Prostate gland (tissue), 2 donors: ENCODE results near the gene SCNN1A.

Experiments used
- POLR2A ChIP-seq: fragments of 450-650 bp; IDR thresholded peaks from one replicate; pipeline ENCODE4 v1.6.1; 2016; ENCODE audit warnings: antibody characterized with exemption, mild to moderate bottlenecking
- TF ChIP-seq, protein P1 (sequence below), 4 experiments: fragments of 200-600 bp in 2 of 4; fragments of 450-650 bp in 2 of 4; sonication (generic) in 2 of 4; IDR thresholded peaks; 1 replicate in 3 of 4; 2 replicates in 1 of 4; pipeline ENCODE4 v1.5.1; 2016 to 2019; ENCODE audit warnings: antibody characterized with exemption in 4 of 4, mild to moderate bottlenecking in 2 of 4, moderate library complexity in 2 of 4

DNA sequence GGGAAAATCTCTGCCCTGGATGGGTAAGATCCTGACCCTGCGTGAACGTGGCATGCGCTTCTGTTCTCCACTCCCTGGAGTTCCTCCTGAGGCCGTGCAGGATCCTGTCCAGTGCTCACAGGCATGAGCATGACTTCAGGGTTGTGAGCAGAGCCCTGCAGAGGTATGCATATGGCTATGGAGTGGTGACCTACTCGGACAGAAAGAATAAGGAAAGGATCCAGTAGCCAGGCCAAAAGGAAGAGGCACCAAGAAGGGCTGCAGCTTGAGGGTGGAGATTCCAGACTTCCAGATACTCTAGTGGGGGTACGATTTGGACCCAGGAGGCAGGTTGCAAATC lies 48.6 kb upstream of the SCNN1A start:
- TF ChIP-seq POLR2A: no peak
- TF ChIP-seq, protein P1, sequence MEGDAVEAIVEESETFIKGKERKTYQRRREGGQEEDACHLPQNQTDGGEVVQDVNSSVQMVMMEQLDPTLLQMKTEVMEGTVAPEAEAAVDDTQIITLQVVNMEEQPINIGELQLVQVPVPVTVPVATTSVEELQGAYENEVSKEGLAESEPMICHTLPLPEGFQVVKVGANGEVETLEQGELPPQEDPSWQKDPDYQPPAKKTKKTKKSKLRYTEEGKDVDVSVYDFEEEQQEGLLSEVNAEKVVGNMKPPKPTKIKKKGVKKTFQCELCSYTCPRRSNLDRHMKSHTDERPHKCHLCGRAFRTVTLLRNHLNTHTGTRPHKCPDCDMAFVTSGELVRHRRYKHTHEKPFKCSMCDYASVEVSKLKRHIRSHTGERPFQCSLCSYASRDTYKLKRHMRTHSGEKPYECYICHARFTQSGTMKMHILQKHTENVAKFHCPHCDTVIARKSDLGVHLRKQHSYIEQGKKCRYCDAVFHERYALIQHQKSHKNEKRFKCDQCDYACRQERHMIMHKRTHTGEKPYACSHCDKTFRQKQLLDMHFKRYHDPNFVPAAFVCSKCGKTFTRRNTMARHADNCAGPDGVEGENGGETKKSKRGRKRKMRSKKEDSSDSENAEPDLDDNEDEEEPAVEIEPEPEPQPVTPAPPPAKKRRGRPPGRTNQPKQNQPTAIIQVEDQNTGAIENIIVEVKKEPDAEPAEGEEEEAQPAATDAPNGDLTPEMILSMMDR (IDR thresholded peaks at IDR 0.05): no peak
